ENCODE data around the gene TMEM260.

DNA sequence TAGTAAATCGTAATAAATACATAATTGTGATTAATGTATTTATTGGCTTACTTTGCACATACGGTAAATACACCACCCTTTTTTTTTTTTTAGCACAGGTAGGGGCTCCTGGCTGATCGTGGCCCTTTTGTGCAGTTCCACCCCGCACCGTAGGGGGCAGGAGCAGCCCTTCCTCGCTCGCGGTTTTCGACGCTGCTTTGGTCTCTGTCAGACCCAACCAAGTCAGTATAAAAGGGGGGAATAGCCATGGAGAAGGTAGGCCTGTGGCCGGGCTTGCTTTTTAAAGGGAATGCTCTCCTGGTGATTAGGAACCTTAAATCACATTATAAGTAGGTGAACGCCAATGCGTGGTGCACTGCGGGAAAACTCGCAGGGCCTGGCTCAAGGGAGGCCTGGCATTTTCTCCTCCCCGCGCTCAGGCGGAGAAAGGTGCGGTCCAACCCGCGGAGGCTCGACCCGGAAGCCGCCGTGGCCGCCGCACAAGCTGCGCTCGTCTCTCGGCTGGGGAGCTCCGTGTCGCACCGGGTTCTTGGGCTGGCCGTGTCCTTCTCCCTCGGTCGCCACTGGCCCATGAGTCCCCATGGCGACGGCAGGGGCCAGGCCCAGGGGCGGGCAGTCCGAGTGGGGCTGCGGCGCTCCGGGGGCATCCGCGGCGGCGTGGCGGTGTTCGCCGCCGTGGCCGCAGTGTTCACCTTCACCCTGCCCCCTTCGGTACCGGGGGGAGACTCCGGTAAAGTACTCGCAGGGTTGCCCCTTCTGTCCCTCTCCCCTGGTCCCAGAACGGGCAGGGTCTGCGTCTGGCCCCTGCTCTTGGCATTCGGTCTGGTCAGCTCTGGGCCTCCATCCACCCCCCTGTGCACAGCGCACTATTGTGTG, at the start of gene TMEM260:
- TF ChIP-seq, protein P1, sequence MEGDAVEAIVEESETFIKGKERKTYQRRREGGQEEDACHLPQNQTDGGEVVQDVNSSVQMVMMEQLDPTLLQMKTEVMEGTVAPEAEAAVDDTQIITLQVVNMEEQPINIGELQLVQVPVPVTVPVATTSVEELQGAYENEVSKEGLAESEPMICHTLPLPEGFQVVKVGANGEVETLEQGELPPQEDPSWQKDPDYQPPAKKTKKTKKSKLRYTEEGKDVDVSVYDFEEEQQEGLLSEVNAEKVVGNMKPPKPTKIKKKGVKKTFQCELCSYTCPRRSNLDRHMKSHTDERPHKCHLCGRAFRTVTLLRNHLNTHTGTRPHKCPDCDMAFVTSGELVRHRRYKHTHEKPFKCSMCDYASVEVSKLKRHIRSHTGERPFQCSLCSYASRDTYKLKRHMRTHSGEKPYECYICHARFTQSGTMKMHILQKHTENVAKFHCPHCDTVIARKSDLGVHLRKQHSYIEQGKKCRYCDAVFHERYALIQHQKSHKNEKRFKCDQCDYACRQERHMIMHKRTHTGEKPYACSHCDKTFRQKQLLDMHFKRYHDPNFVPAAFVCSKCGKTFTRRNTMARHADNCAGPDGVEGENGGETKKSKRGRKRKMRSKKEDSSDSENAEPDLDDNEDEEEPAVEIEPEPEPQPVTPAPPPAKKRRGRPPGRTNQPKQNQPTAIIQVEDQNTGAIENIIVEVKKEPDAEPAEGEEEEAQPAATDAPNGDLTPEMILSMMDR (IDR thresholded peaks at IDR 0.05; ENCODE audit: insufficient read depth, low read depth, low read length): peak; percentile 91
- no peak for TF ChIP-seq EZH2 (IDR thresholded peaks at IDR 0.05; ENCODE audit: insufficient read depth, low read length)
